GM19239 (cell line): Measurements from ENCODE around the gene DLG5.

ENCODE experiments used
- DNase-seq: peaks from one replicate; pipeline ENCODE4 v3.0.0; 2011; ENCODE audit warnings: low spot score; ENCODE audit not compliant: insufficient read length
- FAIRE-seq: peaks from 2 replicates; lab custom pipeline; 2011; peaks lifted over from hg19 to GRCh38; lab: Jason Lieb, UNC

Gene DLG5

DNA sequence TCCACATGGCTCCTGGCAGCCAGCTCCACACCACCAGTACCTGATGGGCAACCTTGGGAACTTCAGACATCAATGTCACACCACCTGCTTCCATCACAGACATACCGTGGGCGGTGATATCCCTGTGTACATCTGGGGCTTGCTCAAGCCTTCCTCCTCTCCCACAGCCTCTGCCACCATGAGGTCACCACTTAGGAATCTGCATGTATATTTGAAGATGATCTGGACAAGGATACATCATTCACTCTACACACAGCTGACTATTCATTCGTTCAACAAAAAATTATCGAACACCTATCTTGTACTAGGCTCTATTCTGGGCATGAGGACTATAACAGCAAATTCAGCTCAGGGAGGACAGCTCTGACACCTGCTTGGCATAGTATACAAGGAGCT lies 6.8 kb downstream of the DLG5 start:
- no peak for DNase-seq
- no peak for FAIRE-seq

- FAIRE-seq (no peak), DNase-seq (no peak)
Observed at GRCh38 chr10:77915319-77916105, 11.0 kb downstream of the DLG5 start.

DNA sequence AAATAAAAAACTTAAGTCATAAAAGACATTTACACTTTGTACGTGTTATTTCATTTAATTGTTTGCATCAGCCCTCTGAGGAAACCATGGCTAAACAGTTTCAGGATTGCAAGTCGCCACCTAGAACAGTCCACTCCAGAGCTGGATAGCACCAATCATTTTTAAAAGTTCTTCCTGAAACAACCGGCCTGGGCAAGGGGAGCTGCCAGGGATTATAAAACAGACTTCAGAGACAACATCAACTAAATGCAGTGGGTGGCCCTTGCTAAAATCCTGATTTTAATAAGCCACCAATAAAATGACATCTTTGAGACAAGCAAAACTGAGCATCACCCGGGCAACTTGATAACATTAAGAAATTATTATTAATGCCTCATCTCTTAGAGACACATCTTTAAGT lies 13.5 kb downstream of the DLG5 start:
- DNase-seq (no peak), FAIRE-seq (no peak)

- DNase-seq (no peak), FAIRE-seq (no peak)
Observed at GRCh38 chr10:77912576-77912975, 14.0 kb downstream of the DLG5 start.

DNA sequence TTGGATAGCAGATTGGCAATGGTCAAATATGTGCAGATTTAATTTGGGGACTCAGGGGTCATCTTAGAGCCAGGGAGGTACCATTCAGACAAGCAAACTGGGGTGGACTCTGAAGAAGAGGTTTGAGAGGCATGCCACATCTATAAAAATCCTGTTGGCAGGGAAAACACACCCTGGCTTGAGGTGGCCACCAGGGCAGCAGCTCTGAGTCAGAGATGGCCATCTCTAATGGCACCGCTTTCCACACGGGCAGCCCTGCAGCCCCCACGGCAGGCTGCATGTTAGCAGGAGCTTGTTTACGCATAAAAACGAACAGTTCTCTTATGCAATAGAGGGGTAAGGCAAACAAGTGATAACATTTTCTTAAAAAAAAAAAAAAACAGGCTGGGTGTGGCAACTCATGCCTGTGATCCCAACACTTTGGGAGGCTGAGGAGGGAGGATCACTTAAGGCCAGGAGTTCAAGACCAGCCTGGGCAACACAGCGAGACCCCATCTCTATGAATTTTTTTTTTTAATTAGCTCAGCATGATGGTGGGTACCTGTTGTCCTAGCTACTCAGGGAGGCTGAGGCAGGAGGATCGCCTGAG lies 14.9 kb downstream of the DLG5 start:
- FAIRE-seq (no peak), DNase-seq (no peak)

DNA sequence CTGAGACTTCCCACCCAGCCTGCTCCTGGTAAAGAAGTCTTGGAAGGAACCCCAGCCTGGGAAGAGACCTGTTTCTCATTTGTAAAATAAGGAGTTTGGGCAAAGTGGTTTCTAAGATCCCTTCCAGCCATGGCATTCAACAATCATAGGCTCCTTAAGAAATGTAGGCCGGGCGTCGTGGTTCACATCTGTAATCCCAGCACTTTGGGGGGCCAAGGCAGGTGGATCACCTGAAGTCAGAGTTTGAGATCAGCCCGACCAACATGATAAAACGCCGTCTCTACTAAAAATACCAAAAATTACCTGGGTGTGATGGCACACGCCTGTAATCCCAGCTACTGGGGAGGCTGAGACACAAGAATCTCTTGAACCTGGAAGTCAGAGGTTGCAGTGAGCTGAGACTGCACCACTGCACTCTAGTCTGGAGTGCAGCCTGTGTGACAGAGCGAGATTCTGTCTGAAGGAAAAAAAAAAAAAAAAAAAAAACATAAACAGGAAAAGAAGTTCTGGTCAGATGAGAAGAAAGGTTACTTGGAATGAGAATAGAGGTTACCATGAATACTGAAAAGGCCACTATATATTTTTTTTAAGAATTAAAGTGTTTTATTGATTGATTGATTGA lies 15.9 kb downstream of the DLG5 start:
- no peak for DNase-seq
- no peak for FAIRE-seq

DNA sequence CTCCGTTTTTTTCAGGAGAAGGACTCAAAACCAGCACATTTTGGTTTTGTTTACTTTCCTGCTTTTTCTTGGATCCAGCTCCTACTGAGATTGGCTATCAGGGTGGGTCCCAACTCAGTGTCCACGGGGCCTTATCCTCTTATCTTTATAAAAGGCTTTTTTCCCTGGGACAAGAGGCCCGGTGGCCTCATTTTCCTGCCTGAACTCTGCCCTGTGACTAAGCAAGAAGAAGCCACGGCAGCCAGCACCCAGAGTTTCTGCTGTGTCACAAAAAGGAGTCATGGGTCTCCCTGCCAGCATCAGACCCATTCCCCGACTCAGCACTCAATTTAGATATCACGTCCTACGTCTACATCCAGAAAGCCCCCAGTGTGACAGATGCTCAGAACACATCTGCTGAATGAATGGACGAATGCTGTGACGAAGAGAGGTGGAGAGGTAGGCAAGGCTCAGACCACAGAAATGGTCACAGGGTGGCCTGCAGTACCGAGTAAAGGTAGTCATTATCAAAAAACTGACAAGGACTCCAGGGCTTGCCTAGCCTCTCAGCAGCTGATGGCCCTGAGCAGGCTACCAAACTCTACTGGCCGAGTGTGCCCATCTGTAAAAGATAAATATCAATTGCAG lies 16.7 kb downstream of the DLG5 start:
- DNase-seq = no peak

DNA sequence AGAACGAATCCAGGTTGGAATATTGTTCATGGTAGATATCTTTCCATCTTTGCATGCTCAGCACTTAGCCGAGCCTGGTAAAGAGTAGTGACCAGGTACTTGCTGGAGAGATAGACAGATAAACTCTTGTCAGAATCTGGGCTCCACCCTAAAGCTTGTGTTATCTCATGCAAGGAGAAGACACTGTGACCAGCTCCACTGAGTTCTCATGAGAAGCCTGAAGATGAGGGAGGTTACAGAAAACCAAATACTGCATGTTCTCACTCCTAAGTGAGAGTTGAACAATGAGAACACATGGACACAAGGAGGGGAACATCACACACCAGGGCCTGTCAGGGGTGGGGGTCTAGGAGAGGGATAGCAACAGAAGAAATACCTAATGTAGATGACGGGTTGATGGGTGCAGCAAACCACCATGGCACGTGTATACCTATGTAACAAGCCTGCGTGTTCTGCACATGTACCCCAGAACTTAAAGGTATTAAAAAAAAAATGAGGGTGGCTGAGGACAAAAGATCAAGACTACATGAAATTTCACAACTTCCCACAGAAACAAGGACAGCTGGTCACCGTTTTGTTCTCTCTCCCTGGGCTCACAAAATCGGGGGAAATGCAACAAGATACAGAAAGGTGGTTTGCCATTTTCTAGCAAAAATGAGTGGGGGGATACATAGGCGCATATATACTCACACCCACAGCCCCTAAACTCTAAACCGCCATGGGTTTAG lies 17.4 kb downstream of the DLG5 start:
- DNase-seq (no peak), FAIRE-seq (no peak)

More for the DNA sequence above, 16.7 kb downstream of the DLG5 start:
- no peak for FAIRE-seq

DNA sequence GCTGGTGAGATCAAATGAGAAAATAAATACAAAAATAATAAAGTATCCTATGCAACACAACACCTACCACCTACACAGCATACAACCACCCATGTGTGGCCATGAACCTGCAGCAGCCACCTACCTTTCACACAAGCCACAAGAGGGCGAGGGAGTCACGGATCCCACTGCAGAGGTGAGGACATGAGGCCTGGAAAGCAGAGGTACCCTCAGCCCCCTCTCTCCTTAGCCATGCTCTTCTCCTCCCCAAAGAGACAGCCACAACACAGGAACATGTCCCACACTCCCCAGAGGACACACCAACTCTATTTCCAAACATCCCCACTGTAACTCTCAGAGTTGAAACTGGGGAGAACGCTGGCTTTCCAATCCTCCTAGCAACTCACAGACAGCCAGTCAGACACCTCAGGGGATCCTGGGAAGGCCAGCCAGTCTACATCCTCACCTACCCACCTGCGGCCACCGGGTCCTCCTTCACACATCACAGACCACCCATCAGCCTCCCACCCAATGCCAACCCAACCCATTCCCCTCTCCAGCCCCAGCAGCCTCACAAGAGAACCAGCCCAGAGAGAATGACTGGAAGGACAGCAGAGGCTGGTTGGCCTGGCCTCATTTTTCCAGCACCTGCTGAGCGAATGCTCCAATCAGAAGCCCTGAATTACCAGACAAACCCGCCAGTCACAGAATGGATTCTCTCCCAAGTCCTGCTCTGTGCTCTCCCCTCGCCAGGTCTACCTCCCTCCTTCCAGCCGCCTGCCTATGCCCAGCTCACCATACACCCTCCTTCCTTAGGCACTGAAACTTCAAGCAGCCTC lies 18.4 kb downstream of the DLG5 start:
- FAIRE-seq = no peak
- no peak for DNase-seq

DNA sequence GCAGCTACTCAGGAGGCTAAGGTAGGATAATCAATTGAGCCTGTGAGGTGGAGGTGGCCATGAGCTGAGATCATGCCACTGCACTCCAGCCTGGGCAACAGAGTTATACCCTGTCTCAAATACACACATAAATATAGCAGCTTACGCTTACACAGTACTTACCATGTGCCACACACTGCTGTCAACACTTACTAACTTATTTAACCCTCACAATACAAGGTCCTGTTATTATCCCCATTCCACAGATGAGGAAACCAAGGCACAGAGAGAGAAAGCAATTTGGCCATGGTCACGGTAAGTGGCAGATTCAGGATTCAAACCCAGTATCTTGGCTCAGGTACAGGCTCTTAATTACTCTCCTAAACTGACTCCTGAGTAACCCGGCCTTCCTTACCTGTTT lies 19.1 kb downstream of the DLG5 start:
- no peak for DNase-seq
- no peak for FAIRE-seq

DNA sequence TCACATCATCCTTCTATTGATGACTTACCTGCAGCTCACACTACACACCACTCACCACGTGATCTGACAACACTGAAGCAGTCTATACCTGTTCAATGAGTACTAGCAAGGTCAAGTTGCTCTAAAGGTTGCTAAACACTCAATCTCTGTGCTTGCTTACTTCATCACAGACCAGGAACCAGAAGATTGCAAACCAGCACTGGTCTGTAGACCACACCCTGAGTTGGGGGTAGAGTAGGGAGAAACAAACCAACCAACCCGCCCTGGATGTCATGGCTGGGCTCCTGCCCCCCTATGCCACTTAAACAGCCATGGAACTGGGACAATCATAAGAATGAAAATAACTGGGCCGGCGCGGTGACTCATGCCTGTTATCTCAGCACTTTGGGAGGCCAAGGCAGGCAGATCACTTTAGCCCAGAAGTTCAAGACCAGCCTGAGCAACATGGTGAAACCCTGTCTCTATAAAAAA lies 19.6 kb downstream of the DLG5 start:
- no peak for DNase-seq
- no peak for FAIRE-seq

- DNase-seq (no peak), FAIRE-seq (no peak)
Observed at GRCh38 chr10:77905781-77906180, 20.8 kb downstream of the DLG5 start.

DNA sequence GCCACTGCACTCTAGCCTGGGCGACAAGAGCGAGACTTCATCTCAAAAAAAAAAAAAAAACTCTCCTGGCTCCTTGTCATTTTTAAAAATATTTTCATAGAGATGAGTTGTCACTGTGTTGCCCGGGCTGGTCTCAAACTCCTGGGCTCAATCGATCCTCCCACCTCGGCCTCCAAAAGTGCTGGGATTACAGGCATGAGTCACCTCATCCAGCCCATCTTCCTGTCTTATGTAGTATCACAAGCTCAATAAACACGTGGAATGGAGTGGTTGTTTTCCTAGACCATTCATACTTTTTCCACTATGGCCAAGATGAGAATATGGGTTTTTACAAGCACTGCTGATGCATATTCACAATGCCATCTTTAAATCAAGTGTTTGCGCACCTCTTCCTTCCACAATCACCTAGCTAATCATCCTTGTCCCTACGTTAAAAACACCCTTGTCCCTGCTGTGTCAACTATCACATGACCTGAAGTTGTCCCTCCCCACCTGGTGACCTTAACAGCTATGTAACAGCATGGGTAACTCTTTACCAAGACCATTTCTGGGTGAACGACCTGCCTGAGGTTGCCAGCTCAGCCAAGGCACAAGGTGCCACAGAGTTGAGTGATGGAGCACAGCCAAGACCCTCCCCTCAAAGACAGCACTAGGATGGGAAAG lies 21.3 kb downstream of the DLG5 start:
- no peak for DNase-seq
- FAIRE-seq = no peak

DNA sequence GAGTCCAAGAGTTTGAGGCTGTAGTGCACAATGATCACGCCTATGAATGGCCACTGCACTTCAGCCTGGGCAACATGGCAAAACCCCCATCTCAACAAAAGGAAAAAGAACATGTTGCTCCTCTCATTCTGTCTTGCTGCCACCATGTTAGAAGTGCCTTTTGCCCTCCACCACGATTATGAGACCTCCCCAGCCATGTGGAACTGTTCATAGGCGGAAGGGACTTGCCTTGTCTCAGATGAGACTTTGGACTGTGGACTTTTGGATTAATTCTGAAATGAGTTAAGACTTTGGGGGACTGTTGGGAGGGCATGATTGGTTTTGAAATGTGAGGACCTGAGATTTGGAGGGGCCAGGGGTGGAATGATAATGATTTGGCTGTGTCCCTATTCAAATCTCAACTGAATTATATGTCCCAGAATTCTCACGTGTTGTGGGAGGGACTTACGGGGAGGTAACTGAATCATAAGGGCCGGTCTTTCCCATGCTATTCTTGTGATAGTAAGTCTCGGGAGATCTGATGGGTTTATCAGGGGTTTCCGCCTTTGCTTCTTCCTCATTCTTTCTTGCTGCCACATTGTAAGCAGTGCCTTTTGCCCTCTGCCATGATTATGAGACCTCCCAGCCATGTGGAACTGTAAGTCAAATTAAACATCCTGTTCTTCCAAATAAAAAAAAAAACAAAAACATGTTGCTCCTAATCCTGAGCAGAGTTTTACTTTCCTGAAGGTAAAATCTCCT lies 22.3 kb downstream of the DLG5 start:
- DNase-seq (no peak), FAIRE-seq (no peak)

GRCh38 chr10:77902159-77902558 lies 24.4 kb downstream of the DLG5 start:
- no peak for FAIRE-seq

DNA sequence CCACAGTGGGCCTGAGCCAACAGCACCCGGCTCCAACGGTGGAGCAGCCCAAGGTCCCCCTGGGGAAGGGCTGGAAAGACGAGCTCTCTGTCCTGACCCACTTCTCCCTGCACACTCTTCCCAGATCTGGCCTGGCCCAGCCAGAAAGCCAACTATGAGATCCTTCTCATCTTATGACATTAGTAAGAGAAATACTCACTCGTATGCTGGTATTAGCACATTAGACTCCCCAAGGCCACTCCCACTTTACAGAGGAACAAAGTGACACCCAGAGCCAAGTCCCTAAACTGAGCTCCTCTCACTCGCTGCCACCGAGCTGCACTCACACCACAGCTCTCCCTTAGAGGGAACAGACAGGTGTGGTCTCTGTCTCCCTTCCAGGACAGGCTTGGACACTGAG lies 24.8 kb downstream of the DLG5 start:
- DNase-seq = no peak
- no peak for FAIRE-seq

More at GRCh38 chr10:77902159-77902558, 24.4 kb downstream of the DLG5 start:
- no peak for DNase-seq

GRCh38 chr10:77899690-77900089 lies 26.9 kb downstream of the DLG5 start:
- FAIRE-seq = no peak
- no peak for DNase-seq

DNA sequence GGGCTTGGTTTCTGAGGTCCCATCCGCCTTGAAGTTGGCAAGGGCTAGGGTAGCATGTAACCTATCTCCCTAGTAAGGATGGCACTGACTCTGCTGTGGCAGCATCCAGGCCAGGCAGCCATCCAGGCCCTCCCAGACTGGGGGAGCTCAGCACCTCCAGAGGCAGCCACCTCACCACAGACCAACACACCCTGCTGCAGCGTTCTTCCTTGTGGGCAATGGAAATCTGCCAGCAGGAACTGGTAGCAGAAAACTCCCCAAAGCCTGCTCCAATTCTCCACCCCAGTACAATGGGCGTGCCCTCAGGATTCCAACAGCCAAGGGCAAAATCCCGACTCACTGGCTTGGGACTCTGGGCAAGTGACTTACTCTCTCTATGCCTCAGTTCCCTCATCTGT lies 27.5 kb downstream of the DLG5 start:
- FAIRE-seq (no peak), DNase-seq (no peak)
